ENCODE results near the gene CYP19A1.

DNA sequence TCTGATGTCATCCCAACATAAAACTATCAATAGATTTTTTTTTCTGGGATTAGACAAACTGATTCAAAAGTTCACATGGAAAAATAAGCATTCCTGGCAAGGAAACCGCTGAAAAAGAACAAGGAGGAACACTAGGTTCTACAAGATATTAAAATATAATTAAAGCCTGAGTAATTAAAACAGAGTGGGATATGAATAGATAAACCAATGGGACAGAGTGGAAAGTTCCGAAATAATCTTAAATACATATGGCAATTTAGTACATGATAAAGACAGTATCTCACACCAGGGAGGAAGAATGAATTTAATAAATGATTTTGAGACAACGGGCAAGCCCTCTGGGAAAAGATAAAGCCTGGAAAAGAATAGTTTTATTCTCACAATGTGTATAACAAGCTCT, 7.7 kb upstream of the CYP19A1 start:
- no peak for TF ChIP-seq EZH2 (IDR thresholded peaks at IDR 0.05)
- TF ChIP-seq, protein P1, sequence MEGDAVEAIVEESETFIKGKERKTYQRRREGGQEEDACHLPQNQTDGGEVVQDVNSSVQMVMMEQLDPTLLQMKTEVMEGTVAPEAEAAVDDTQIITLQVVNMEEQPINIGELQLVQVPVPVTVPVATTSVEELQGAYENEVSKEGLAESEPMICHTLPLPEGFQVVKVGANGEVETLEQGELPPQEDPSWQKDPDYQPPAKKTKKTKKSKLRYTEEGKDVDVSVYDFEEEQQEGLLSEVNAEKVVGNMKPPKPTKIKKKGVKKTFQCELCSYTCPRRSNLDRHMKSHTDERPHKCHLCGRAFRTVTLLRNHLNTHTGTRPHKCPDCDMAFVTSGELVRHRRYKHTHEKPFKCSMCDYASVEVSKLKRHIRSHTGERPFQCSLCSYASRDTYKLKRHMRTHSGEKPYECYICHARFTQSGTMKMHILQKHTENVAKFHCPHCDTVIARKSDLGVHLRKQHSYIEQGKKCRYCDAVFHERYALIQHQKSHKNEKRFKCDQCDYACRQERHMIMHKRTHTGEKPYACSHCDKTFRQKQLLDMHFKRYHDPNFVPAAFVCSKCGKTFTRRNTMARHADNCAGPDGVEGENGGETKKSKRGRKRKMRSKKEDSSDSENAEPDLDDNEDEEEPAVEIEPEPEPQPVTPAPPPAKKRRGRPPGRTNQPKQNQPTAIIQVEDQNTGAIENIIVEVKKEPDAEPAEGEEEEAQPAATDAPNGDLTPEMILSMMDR (IDR thresholded peaks at IDR 0.05), result no peak
